Epithelial cell of prostate (primary cell): ENCODE measurements around the gene CLCA1.
A peak's percentile ranks its signal among the peaks of the same experiment; 100 is the strongest.
"Not testable (repeated sequence)": the region's sequence is repeated elsewhere in the genome, so short reads cannot be mapped to it uniquely, and the experiment has no call there.

Source experiments
- DNase-seq: peaks from one replicate; pipeline ENCODE4 v3.0.0-alpha.2; 2011; ENCODE audit warnings: low read depth, low spot score
- H3K27ac ChIP-seq: fragments of 450-650 bp; 2 replicates; pipeline ENCODE4 v1.5.1; 2017; ENCODE audit warnings: mild to moderate bottlenecking

CLCA1 gene

DNA sequence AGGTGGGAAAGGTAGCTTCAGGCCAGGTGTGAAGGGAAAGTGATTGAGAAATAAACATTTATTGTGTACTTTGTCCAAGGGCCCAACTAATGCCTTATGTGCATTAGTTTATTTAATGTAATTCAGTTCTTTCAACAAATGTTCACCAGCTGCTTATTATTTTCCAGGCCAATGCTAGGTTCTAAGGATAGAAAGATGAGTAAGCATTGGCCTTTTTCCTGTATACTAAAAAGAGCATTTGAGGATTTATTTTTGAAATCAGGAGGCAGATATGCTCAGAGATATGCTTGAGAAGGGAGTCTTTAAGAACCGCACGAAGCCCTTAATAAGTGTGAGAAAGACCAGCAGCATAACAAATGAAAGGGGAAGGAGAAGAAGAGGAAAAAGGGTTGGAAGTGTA lies 32.0 kb downstream of the CLCA1 start:
- no peak overlapping the region for H3K27ac ChIP-seq
- DNase-seq: no peak

GRCh38 chr1:86502125-86502646 lies 33.5 kb downstream of the CLCA1 start:
- not testable (repeated sequence) for DNase-seq
- H3K27ac ChIP-seq: peak overlapping the region; percentile 44

DNA sequence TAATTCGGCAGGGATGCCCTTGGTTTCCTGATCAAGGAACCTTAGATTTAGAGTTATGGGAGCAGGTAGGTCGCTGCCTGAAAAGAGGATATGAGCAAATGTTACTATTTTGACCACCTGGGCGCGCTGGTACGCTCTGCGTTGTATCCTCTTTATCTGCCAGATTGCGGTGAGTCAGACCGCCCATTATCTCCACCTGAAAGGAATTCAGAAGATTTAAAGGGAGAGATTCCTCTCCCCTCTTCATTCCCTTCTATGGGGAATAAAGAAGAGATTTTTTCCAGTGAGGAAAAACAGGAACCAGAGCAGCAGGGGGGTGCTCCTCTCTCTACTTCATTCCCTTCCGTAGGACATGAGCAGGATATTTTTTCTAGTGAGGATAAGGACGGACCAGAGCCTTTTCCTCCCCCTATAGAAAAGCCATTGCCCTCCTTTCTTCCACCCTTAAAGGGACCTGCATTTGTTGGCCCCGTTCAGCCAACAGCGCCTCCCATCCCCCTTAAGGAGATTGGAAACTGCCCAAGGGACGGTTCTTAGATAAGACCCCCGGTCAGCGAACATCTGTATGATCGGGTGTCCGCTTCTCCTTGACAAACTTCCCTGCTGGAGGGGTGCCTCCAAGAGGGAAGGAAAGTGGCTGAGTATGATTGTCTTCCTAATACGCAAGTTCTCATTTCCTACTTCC lies 34.1 kb downstream of the CLCA1 start:
- H3K27ac ChIP-seq: peak overlapping the region; percentile 44
- DNase-seq: peak; percentile 27

DNA sequence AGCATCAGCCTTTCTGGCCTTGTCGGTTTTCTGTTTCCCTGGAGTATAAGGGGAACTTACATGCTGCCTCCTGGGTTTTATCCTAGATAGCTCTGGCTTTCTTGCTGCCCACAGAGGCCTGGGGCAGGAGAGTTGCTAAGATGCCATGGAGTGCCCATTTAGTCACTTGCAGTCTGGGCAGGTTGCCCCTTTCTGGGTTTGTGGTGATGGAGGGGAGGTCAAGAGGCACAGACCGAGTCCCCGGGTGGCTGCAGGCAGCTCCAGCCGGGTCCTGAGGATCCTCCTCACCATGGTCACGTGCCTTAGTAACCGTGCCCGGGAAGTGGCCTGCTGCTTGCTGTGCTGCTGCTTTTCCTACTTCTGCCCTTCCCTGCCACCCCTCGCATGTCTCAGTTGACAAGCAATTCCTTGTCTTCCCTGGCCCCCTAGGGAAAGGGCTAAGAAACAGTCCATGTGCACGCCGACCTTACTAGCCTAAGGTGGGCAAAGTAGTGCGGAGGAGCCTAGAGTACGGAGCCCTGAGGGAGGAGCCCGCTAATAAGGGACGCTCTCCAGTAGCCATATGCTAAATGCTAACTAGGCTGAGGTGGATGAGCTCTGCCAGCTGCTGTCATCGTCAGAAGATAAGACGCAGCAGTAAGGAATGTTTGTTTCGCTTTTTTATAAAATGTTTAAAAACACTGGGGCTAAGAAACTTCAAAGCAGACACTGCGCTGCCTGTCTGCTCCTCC lies 34.8 kb downstream of the CLCA1 start:
- DNase-seq: no peak
- H3K27ac ChIP-seq: peak overlapping the region; percentile 39

- peak overlapping the region; percentile 39 for H3K27ac ChIP-seq
- DNase-seq: no peak
Measured at GRCh38 chr1:86504137-86504479, 35.4 kb downstream of the CLCA1 start.

DNA sequence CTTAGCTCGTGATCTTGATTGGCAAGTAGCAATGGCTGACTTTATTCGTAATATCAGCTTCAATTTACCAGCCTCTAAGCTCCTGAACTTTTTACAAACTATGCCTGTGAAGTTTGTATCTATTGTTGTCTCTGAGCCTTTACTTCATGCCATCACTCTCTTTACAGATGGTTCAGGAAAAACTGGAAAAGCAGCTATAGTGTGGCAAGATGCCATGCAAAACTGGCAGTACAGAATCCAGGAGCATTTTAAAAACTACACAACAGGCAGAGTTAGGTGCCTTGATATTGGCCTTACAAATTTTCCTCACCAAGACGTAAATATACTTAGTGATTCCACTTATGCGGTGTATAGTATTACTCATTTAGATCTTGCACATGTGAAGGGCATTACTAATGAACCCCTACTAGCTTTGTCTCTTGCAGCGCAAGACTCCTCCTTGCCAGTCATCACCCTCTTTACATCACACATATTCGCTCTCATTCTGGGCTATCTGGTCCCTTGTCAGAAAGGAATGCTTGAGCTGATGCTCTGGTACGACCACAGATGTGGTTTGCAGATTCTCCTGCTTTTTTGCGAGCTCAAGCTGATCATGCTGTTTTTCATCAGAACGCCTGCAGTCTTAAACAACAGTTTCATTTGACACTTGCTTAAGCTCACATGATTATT lies 36.3 kb downstream of the CLCA1 start:
- H3K27ac ChIP-seq: peak overlapping the region; percentile 39
- peak; percentile 31 for DNase-seq

DNA sequence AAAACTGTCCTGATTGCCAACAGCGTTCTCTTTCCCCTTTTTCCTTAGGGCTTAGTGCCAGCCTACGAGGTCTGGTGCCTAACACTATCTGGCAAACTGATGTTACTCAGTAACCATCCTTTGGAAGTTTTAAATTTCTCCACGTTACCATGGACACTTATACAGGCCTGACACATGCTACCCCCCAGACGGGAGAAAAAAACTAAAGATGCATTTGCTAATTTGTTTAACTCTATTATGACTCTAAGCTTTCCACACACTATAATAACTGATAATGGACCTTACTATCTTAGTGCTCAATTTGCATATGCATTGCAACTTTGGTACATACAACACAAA lies 36.8 kb downstream of the CLCA1 start:
- peak overlapping the region; percentile 39 for H3K27ac ChIP-seq
- no peak for DNase-seq

- DNase-seq: no peak
- no peak overlapping the region for H3K27ac ChIP-seq
Measured at GRCh38 chr1:86507935-86508582, 39.3 kb downstream of the CLCA1 start.

DNA sequence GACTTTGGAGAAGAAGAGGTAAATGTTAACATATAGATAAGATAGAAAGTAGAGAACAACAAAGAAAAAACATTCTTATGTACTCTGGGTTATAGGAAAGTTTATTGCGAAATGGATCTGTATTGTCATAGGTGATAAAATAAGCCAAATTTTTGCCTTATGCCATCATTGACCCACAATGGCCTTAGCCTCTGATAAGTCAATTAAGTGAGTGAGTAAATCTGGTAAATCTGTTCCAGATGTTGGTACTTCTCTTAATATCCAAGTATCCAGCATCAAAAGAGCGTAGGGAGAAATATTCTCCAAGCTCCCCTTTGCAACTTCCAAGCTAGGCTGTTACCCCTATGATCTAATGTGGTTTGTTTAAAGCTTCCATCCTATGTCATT lies 39.8 kb downstream of the CLCA1 start:
- DNase-seq: no peak
- no peak overlapping the region for H3K27ac ChIP-seq

DNA sequence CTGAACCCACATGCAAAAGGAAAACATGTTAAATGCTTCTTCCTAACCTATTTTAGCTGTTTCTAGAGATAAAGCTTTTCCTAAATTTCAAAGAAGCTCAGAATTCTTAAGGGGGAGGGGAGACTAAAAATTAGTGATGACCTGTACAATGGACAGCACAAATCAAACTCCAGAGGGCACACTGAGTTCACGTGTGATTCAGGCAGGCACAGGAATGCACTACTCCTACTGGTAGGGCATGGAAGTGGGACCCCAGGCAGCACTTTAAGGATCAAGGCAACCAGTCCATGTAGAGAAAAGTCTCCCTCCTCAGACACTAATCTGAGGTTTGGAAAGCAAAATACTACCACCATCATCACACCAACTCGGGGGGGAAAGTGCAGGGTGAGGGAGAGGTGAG lies 46.9 kb downstream of the CLCA1 start:
- no peak overlapping the region for H3K27ac ChIP-seq
- peak; percentile 26 for DNase-seq

GRCh38 chr1:86516335-86516734 lies 47.6 kb downstream of the CLCA1 start:
- peak overlapping the region; percentile 79 for H3K27ac ChIP-seq
- DNase-seq: no peak

GRCh38 chr1:86517336-86517735 lies 48.6 kb downstream of the CLCA1 start:
- H3K27ac ChIP-seq: peak overlapping the region; percentile 79
- peak; percentile 55 for DNase-seq

DNA sequence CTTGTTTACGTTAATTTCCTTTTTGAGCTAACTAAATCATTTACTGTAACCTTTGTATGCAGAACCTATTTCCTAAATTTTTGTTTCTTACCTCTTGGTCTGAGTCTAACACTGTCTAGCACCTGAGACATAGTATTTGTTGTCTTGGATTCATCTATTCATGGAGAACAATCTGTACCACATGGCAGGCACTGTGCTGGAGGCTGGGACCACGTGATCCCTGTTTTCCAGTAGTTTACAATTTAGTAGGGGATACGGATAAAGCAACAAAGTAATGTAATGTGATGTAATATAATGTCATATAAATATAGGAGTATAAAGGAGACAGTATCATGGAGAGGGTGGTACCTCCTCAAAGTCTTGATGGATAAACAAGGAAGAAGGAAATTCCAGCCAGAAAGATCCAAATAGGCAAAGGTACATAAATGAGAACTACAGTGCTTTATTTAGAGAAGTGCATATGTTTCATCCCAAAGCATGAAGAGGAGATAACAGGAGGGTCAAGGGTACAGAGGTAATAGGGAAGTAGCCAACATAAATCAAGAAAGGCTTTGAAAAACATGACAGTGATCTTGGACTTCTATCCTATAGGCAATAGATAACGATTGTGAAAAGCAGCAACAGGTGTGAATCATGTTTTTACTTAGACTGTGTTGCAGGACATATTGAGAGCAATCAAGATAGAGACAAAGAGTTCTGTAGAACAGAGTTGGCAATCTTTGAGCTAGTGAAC lies 52.2 kb downstream of the CLCA1 start:
- DNase-seq: no peak
- no peak overlapping the region for H3K27ac ChIP-seq

DNA sequence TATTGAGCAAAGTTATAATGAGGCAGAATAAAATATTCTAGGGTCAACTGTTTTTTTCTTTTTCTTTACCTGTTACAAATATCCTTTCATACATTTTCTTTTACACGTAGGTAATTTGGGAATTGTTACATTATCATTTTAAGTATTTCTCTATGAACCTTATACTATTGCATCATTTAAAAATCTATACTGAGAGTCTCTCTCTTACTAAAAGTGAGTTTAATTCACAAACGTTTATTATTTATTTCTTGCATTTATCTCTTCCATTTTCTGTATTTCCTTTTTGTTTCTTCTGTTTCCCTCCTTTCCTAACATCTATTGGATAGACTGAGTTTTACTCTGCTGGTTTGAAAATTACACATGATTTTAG lies 52.8 kb downstream of the CLCA1 start:
- no peak overlapping the region for H3K27ac ChIP-seq
- DNase-seq: no peak

GRCh38 chr1:86522240-86522639 lies 53.5 kb downstream of the CLCA1 start:
- H3K27ac ChIP-seq: no peak overlapping the region
- no peak for DNase-seq

DNA sequence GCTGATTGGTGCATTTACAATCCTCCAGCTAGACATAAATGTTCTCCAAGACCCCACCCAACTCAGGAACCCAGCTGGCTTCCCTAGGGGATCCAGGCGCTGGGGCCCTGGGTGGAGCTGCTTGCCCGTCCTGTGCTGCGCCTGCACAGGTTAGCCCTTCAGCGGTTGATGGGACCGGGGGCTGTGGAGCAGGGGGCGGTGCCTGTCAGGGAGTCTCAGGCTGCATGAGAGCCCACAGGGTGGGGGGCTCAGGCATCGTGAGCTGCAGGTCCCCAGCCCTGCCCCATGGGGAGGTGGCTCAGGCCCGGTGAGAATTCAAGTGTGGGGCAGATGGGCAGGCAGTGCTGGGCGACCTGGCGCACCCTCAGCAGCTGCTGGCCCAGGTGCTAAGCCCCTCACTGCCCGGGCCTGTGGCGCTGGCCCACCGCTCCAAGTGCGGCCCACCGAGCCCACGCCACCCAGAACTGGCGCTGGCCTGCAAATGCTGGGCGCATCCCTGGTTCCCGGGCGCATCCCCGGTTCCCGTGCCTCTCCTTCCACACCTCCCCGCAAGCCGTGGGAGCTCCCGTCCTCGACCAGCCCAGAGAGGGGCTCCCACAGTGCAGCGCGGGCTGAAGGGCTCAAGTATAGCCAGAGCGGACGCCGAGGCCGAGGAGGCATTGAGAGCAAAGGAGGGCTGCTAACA lies 55.1 kb downstream of the CLCA1 start:
- no peak overlapping the region for H3K27ac ChIP-seq
- no peak for DNase-seq

DNA sequence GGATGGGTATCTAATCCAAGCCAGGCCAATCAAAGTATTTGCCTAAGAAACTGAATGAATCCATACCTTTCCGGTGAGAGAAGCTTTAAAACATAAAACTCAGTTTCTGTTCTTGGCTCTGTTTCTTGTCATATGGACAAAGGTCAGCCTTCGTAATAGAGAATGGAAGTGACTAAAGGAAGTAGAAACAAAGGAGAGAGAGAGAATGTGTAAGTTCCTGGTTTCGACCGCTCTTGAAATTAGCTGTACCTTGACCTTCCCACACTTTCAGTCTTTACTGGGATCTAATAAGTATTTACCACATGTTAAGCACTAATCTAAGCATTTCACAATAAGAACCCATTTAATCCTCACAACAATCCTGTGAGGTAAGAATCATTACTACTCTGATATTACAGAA lies 58.6 kb downstream of the CLCA1 start:
- no peak overlapping the region for H3K27ac ChIP-seq
- DNase-seq: no peak

DNA sequence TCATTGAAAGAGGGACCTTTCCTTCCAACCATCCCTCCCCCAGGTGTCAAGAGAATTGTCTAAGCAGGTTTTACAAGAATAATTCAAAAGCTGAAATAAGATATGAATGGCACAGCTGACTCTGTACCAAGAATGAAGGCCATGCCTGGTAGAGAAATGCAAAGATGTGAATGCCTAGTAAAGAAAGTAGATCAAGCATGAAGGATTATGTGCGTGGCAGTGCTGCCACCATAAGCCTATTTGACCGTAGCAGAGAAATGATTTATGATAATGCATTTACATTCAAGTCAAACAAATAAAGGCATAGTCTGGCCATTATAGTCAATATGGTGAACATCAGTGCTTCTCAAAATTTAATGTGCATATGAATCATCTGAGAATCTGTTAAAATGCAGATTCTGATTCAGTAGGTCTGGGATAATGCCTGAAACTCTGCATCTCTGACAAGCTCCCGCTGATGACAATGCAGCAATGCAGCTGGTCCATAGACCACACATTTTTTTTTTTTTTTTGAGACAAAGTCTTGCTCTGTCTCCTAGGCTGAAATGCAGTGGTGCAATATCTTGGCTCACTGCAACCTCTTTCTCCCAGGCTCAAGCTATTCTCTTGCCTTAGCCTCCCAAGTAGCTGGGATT lies 61.6 kb downstream of the CLCA1 start:
- no peak overlapping the region for H3K27ac ChIP-seq
- DNase-seq: no peak

DNA sequence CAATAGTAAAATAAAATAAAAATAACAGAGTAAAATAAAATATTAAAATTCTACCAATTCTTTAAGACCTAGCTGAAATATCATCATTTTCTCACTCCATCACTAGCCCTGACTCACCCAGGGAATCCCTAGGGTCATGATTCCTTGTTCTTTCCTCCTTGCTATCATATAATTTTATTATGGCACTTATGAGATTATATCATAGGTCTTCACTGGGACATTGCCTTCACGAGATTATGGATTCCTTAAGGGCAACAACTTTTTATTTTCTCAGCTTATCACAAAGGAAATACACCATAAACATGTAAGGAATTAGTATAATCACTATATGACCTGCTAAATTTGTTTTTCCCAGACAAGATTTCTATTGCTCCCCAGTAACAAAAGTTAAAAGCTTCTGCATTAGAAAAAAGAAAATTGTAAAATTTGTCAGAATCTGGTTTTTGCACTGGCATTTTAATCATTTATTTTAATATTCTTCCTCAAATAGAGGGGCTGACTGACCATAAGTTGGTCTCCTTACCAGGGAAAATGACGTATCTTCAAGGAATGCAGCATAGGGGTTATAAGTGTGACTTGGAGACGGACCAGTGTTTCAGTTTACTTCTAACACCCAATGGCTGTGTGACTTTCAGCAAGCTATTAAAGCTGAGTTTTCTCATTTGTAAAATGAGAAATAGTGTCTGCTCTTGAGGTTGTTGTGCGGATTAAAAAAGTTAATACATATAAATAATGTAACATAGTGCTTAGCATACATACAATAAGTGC lies 69.4 kb downstream of the CLCA1 start:
- no peak for DNase-seq
- no peak overlapping the region for H3K27ac ChIP-seq
